NCI-H1048 (cell line): Measurements from ENCODE around the gene KCNK4.
"Not testable (repeated sequence)": the region's sequence is repeated elsewhere in the genome, so short reads cannot be mapped to it uniquely, and the experiment has no call there.

Source experiments
- DNase-seq: peaks from one replicate; lab custom pipeline; 2025; lab: John Stamatoyannopoulos, UW

Gene KCNK4

DNA sequence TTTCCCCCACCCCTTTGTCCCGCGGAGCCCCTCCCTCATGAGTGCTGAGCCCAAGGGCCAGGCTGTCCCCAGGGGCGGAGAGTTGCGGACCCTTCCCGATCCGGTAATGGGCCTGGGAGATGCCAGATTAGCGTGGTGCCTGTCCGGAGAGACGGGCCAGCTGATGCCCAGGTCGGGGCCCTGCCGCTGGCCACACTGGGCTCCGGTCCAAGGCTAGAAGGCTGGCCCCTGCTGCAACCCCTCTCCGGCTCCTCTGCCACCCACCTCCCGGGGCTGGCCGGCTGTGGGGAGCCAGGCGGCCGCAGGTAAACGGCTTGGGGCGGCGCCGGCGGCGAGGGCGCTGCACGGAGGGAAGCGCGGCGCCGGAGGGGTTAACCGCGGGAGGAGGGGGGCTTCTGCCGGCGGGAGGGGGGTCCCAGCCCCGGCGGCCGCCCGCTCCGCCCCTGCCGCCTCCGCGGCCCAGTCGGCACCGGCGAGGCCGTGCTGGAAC is at the start of gene KCNK4:
Gene KCNK4, plus strand, starts transcription at position 41 of the 490 bp plus-strand sequence. CDS start 1,717 bp downstream, outside the sequence.
- DNase-seq, result no peak

DNA sequence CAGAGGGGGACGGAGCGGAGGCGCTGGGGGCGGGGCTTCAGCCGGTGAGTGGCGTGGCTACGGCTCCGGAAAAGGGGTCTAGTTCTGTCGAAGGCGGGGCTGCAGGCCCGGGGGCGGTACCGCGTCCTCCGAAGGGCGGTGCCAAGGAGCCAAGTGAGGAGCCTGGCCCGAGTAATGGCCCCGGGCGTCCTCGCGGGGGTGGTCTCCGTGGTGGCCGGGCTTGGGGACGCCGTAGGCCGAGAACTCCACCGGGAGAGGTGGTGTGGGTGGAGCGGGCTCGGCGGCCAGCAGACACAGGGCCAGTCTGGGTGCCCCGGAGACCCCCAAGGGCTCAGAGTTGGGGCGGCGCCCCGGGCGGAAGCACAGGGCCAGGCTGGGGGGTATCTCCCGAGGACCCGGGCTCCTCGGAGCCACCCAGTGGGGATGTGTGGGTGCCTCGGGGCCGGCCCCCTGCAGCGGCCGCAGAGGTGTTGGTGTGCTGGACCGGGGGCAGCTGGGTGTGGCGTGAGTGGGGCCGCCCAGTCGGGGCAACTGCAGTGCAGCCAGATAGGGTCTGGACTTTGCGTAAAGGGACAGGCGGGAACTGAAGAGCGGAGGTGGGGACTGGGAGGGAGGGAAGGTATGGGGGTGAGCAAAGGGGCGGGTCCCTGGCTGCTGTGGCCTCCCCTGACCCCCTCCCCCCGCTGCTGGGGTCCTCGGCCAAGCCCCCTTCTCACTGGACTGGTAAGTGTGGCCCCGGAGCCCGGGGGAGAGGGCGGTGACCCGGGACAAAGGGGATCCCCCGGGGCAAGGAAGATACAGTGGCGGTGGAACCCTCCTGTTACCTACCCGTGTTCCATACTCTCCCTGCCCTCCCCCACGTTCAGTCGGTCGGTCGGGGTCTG is 49.4 kb upstream of the KCNK4 start:
- peak; percentile 89 for DNase-seq

DNA sequence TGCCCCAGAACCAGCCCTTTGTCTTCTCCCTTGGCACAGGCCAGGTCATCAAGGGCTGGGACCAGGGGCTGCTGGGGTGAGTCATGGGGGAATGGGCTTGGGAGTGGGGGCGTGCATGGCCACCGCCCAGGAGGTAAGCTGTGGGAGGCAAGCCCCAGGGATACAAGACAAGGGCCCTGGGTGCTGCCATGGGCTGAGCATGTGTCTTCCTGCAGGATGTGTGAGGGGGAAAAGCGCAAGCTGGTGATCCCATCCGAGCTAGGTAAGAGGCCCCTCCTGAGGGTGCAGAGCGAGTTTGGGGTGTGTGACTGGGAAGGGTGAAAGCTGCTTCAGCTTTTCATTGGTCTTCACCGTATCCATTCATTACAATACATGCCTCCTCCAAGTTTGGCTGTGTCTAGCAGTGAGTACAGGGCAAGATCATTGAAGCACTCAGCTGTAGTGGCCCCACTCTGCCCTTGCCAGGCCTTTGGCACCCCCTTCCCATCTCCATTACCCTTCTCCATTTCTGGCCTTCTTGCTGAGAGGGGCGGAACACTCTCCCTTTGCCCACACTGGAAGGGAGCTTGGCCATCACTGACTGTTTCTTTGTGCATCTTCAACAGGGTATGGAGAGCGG is 47.8 kb upstream of the KCNK4 start:
- DNase-seq, result no peak

DNA sequence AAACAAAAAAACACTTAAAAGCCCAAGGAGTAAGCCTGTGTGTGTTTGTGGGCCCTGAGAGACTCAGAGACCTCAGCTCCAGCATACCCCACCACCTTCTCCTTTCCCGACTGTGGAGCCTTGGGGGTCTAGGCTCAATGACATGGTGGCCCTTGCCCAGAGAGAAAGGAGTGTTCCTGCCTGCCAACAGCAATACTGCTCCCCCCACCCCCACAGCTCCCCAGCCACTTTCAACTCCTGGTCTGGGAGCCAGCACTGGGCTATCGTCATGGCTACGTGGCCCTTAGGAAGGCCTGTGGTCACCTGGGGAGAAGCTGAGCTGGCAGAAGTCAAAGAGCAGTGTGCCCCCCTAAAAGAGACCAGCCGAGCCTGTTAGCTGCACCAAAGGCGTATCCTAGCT is 47.0 kb upstream of the KCNK4 start:
- DNase-seq, result no peak

DNA sequence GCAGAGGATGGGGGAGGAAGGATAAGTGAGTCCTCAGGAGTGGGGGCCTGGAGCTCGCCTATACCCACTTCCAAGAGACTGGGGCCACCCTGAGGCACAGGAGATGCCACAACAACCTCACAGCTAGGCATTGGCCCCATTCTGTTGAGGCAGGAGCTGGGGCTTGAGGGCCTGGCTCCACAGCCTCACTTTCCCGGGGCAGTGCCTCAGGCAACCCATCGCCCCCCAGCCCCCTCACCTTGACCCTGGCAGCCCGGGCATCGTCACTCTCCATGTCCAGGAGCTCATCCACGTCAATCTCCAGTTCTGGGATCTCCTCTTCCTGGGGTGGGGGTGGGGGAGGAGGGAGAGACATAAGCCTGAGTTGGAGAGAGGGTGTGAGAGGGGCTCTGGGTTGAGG is 46.1 kb upstream of the KCNK4 start:
- no peak for DNase-seq

DNA sequence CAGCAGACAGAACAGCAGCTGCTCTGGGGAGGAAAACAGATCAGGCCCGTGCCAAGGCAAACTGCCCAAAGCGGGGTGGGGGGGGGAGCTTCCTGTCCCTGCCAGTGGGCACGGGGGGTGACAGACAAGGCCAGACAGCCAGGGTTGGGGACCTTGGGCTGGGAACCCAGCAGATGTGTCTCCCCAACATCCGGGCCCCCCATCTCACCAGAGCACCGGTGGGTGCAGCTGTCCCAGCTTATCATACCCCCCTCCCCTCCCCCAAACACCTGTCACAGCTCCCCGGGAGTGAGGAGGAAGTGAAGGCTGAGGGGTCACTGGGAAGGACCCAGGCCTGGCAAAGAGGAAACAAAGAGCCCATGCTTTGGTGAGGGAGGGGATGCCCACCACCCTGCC is 45.7 kb upstream of the KCNK4 start:
- DNase-seq, result no peak

GRCh38 chr11:64245797-64246620 is 45.1 kb upstream of the KCNK4 start:
- no peak for DNase-seq

DNA sequence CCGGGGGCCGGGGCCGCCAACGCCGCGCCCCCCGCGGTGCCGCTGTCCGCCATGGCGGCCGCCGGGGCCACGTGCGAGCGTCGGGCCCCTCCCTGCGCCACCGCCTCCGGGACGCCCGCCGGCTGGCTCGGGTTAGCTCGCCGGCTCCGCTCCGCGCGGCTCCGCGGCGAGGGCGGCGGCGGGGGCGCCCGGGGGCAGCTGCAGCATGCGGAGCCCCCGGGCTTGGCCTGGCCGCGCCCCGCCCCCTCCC is 44.6 kb upstream of the KCNK4 start:
- not testable (repeated sequence) for DNase-seq

DNA sequence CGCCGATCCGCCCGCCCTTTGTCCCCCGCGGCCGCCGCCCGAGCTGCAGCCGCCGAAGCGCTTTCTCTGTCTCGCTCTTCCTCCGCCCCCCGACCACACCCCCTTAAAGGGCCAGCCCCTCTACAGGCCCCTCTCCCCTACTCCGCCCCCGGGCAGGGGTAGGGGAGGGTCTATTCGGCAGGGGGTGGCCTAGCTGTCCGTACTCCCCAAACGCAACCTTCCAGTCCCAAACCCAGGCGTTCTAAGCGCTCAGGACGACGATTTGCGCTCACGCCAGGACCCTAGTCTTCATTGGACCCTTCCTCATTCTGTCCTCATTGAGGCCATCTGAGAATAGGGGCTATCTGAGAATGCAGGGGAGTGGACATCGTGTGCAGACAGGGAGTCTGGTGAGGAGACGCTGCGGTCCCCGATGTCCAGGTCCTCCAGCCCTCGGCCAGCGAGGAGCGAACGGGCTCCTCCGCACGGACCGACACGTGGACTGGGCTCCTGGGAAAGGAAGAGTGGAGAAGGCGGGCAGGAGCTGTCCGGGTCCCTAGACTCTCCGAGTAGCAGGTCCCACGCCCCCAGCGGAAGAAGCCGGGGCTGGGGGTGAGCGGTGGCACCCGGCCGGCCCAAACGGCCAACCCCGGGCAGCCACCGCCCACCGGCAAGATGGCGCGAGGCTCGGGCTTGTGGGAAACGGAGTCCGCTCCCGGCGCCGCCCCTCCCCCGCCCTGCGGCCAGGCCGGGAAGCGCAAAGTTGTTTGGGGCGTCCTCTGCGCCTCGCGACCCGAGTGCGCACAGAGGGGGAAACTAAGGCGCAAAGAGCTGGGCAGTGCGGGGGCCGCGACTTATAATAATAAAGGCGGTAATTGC is 44.0 kb upstream of the KCNK4 start, which contains the start of gene PPP1R14B:
Gene PPP1R14B, minus strand, starts transcription at position 73 of the 858 bp plus-strand sequence. CDS start 270 bp downstream, outside the sequence.
- peak; percentile 63 for DNase-seq

- no peak for DNase-seq
Measured at GRCh38 chr11:64247729-64248531, 43.2 kb upstream of the KCNK4 start.

DNA sequence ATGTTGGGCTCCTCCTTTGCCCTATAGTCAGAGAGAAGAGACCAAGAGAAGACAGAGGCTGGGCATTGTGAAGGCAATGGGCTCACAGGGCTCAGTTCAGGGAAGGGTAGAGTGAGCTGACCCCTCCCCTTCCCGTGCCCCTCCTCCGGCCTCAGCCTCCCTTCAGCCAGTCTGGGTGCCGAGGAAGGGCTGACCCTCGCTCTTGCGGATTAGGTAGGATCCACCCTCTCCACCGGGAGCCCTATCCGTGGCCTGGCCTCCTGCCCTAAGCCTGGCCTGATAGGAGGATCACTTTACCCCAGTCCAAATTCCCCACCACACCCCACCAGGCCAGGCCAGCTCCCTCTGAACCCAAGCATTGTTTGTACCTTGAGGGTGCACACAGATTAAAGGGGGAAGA is 42.5 kb upstream of the KCNK4 start:
- no peak for DNase-seq

- no peak for DNase-seq
Measured at GRCh38 chr11:64249038-64249437, 42.1 kb upstream of the KCNK4 start.

DNA sequence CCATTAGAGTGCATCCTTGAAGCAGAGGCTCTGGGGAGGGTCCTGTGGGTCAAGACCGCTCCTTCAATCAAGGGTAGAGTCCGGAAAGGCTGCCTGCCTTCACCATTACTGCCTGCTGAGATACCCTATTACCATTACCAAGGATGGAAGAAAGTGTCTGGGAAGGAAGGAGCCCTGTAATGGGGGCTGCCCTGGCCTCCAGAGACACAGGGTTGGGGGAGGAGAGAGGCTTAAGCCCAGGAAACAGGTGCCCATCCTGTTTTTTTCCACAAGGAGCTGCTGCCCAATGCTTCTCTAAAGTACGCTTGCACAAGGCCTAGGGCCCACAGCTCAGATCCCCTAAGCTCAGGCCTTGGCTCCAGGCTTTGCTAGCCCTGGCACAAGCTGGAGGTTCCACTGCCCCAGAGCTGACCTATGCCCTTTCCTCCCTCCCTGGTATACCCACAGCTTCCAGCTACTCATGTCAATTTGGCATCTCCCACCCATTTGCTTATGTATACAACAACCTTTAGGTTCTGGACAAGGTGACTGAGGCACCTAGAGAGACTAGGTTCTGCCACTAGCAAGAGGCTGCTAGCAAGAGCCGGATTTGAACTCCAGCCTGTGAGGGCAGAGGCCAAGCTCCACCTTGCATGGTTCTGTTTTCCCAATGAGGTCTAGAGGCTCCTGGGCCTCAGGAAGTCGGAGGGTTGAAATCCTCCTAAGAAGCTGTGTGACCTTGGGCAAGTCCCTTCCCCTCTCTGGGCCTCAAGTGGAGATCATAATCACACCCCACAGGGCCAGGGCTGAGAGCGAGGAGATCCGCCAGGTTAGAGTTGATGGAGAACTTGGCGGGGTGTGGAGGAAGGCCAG is 41.3 kb upstream of the KCNK4 start:
- no peak for DNase-seq

DNA sequence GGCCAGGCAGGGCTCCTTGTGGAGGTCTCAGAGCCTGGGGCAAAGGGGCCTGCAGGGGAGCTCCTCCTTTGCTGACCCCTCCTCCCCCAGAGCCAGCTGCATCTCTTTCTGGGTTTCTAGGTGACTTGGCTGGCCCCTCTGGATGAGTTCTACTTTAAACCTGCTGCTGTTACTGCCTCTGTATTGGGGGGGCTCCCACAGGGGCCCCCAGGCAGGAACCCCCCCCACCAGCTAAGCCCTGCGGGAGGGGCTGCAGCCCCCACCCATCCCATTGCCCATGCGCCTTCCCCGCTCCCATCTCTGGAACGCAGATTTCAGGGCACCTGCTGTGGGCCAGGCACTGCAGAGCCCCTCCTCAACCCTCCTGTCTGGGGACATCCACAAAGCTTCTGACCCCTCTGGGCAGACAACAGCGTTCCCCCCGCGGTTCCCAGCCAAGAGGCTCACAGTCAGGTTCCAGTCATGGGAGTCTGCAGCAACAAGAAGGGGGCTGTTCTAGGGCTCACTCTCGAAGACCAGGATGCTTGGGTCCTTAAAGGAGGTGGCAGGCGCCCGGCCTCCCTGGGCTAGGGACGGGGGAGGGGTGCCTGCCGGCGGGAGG is 40.6 kb upstream of the KCNK4 start:
- no peak for DNase-seq

- DNase-seq, result no peak
Measured at GRCh38 chr11:64251016-64251752, 39.9 kb upstream of the KCNK4 start, which contains the start of gene PLCB3. Gene PLCB3, plus strand, starts transcription at chr11:64251530. Its CDS starts 120 bp downstream, at chr11:64251650.

GRCh38 chr11:64251753-64252002 is 39.4 kb upstream of the KCNK4 start:
- no peak for DNase-seq

DNA sequence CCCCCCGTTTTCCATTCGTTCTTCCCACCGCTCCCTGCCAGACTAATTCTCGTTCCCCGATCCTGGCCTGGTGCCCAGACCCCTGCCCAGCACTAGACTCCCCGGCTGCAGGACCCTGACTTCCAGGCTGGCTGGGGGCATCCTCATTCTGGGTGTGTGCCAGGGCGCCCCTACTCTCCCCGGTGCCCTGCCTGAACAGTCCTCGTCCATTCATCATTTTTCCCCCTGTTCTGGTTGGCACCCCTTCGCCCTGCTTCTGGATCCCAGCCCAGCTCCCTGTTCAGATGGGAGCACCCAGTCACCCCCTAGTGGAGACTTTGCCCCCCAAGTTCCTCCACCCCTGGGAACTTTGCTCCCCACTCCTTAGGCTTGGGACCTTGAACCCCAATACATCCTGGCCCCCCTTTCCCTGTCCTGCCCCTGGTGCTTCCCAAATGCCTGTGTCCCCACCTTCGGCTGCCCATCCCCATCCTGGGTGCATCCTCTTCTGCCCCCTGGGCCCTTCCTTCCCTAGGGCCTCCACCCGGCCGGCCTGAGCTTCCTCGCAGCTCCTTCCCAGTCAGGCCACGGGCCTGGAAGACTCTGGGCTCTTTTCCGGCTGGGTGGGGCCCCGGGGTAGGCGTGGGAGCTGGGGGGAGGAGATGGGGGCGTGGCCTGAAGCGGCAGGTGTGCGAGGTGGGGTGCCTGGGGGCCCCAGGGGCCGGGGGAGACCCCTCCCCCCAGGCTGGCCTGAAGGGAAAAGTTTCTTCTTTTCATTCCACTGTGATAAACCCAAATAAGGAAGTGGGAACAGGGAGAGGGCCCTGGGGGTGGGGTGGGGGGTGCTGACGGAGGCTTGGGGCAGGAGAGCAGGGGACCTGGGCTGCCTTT is 38.9 kb upstream of the KCNK4 start:
- no peak for DNase-seq

- DNase-seq, result no peak
Measured at GRCh38 chr11:64253043-64253442, 38.1 kb upstream of the KCNK4 start.
